Measurements from ENCODE around the gene ECSCR.
A peak's percentile ranks its signal among the peaks of the same experiment; 100 is the strongest.
"Not testable (repeated sequence)": the region's sequence is repeated elsewhere in the genome, so short reads cannot be mapped to it uniquely, and the experiment has no call there.

The ECSCR gene

DNA sequence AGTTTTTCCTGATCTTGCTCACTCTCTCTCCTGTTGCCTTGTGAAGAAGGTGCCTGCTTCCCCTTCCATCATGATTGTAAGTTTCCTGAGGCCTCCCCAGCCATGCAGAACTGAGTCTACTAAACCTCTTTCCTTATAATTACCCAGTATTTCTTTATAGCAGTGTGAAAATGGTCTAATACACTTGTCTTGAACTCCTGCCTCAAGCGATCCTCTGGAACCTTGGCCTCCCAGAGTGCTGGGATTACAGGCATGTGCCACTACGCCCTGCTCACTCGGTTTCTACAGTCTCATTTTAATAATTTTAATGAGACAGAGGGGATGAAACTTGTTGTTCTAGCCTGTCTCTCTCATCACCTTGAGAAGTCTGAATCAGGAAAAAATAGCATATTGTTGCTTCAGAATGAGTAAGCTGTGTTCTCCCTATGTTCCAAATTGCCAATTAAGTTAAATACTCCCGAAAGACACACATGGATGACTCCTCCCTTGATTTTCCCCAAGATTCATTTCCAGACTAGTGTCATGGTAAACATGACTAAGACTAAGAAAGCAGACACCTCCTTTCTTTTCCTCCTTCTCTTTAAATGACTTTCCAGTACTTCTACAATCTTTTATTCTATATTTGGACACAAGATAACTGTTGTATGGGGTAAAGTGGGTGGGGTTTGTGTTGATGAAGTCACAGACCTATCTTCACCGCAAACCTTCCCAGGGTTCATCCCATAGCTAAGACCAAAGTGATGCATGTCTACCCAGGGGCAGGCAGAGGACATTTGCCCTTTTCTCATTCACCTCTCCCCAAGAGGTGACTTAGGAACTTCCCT is 15.4 kb downstream of the ECSCR start:
- no peak for DNase-seq

- no peak for DNase-seq
Observed at GRCh38 chr5:139445325-139446170, 17.0 kb downstream of the ECSCR start.

GRCh38 chr5:139443831-139444453 is 18.6 kb downstream of the ECSCR start:
- no peak for DNase-seq

DNA sequence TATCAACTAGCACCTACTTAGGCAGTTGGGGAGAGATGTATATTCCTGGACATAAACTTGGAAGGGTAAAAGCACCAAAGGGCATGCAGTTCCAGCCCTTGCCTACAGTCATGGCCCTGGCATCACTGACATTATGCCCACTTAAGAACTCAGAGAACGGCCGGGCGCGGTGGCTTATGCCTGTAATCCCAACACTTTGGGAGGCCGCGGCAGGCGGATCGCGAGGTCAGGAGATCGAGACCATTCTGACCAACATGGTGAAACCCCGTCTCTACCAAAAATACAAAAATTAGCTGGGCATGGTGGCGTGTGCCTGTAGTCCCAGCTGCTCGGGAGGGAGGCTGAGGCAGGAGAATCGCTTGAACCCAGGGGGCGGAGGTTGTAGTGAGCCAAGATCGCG is 22.1 kb downstream of the ECSCR start:
- DNase-seq = not testable (repeated sequence)

DNA sequence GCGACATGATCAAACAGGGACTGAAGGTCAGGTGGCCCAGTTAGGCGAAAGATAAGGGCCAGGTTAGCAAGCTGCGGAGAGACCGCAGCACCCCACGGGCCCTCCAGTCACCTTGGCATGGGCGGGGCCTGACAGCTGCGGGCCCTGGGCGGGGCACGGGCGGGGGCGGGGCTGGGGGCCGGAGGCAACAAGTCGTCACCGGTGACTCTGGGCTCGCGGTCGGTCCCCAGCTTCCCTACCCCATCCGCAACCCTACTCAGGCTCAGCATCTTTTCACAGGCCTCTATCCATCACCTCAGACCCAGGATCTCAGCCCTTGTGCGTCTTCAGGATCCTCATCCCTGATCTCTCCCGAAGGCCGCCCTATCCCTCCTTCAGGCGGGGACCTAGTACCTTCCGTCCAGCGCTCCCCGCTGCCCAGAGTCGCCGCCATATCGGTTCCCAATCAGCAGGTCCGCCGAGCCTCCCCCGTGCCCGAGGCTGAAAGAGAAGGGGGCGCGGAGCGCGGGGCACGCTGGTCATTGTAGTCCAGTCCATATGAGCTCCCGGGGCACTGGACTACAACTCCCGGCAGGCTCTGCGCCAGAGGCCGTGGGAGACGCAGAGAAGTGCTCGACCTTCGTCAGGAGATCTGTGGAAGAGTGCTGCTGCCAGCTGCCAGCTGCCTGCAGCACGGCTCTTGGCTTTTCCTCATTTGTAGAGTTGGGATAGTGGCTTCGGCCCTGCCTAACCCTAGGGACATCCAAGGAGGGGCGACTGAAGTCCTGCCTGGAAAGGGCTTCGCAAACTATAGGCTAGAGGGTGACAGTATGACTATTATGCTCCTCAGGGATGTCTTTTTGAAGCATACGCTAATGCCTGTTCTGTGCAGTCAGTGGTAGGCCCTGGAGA is 23.3 kb downstream of the ECSCR start, which contains the start of gene DNAJC18:
DNAJC18 (minus strand) TSS at position 513 of the 891 bp plus-strand sequence; CDS start at position 433, 80 bp downstream.
- DNase-seq = peak; percentile 67 to 98 (median 90)

DNA sequence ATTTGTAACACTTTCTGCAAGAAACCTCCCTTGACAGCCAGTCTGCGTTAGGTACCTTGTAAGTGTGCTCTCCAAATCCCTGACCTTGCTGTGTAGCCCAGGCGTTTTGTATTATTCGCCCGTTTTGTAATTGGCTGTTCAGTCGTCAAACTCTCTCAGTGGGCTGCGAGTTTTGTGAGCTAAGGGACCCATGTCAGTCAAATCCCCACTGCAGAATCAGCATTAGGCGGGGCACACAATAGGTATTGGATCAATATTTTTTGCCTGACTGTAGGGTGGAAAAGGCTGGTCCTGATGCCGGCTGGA is 23.9 kb downstream of the ECSCR start:
- peak in 1 of 56 donors; percentile 43 for DNase-seq

- no peak for DNase-seq
Observed at GRCh38 chr5:139435676-139436075, 26.9 kb downstream of the ECSCR start.

DNA sequence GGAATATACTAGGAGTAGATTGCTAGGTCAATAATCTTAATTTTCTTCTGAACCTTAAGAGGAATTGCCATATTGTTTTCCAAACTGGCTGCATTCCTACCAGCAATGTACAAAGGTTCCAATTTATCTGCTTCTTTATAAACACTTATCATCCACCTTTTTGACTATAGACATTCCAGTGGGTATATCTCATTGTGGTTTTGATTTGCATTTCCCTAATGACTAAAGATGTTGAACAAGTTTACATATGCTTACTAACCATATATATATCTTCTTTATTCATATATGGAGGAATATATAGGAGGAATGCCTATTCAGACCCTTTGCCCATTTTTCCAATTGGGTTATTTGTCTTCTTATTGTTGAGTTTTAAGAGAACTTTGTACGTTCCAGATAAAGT is 30.8 kb downstream of the ECSCR start:
- DNase-seq = no peak

GRCh38 chr5:139430015-139430414 is 32.5 kb downstream of the ECSCR start:
- DNase-seq = no peak

DNA sequence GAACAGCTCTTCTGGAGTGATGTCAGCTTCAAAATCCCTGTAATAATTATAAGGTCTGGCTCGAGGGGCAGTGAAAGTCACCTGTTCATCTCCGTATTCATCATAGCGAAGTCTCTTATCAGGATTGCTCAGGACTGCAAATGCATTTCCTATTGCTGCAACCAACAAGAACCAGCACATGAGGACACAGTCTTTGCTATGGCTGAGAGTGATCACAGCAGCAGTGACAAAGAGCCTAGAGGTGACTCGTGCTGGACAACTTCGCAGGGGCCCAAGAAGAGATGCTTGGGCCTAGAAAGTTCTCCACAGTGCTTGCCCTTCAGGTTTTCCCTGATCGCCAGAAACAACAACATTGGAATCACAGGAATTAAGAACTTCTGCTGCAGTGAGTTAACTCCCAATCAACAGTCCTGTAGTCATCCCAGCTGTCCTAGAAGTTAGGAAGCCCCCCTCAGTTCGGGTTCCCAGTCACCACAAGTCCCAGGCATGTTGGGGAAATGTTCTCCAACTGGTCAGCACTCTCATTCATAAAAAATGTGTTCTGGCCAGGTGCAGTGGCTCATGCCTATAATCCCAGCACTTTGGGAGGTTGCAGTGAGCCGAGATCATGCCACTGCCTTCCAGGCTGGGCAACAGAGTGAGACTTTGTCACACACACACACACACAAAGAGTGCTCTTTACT is 36.2 kb downstream of the ECSCR start:
- no peak for DNase-seq

DNA sequence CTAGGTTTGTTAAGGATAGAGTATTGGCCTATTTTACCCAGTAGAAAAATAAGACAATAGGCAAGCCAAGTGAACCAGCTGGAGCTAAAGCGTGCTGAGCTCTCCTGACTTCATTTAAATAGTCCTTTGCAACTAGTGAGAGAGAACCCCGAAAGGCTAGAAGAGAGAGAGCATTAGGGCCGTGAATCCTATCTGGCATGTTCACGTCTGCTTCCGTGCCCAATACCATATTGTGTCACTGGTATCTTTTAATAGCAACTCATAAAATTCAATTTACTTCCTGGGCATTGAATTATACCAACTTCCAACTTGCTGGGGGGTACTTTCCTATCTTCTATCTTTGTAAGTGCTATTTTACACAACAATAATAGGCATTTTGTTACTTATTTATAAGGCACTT is 37.0 kb downstream of the ECSCR start:
- DNase-seq = no peak

GRCh38 chr5:139422307-139422893 is 40.1 kb downstream of the ECSCR start:
- DNase-seq = peak in 13 of 56 donors; percentile 3 to 72 (median 20)

DNA sequence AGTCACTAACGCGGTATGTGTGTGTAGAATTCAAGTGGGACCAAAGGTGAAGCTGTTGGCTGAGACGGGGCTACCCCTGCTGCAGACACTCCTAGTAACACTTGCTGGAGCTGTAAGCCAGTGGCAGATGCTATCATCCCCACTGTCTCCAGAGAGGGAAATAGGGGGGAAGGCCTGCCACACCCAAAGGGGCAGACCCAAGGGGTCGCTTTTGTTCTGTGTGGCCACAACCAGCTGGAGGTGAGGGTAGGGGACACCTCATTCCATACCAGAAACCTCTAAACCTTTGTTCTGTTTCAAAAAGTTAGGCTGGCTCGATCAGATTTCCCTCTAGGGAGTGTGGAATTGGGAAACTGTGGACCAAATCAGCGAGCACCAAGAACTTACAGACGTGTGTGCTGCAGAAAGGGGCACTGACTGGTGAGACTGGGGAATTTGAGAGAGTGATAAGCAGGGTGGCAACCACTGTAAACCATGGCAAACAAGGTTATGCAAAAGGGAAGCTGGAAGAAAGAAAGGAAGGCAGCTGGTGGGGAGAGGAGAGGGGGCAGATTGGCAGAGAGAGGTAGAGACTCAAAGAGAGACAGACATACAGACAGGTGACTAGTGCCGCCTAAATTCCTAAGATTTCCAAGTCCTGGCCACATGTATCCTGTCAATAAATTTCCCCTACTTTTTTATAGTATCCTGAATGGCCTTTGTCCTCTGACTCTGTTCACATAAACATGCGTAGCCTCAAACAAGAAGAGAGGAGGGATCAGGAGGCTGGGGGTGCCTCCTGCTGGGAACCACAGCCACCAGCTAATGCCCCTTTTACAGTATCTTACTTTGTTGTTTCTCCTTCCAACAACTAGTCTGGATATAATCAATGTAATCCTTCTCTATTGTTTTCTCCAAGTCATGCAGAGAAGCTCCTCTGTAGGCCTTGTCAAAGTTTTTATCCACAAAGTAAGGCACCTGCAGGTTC is 43.0 kb downstream of the ECSCR start:
- no peak for DNase-seq

GRCh38 chr5:139418793-139419192 is 43.8 kb downstream of the ECSCR start:
- no peak for DNase-seq

DNA sequence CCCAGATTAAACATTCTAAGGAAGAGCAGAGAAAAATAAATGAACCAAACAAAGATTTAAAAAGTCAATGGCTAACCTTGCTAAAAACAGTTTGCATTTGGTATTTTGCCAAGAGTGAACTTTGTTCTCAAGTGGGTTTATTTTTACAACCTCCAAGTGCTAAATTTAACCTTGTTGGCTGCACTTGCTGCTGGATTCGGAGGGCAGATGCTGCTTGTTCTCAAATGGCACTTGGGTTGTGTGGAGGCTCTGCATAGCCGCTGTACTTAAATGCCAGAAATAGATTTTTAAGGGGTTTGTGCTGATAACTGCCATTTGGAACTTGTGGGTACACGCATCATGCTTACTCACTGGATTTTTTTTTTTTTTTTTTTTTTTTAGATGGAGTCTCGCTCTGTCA is 45.3 kb downstream of the ECSCR start:
- peak in 5 of 56 donors; percentile 20 to 49 (median 43) for DNase-seq

DNA sequence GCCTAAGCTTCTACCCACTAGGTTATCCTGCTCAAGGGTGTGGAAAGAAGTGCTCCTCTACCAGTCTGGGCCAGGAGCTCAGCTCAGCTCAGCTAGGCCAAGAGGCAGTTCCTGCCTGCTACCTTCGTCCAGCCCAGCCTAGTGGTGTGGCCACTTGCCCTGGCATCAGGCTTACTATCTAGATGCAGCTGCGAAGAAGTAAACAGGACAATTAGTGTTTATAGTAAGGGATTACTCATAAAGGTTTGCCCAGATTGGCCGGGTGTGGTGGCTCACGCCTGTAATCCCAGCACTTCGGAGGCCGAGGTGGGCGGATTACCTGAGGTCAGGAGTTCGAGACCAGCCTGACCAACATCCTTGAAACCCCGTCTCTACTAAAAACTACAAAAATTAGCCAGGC is 45.9 kb downstream of the ECSCR start:
- DNase-seq = no peak

- DNase-seq = no peak
Observed at GRCh38 chr5:139415869-139416268, 46.7 kb downstream of the ECSCR start.

GRCh38 chr5:139415221-139415861 is 47.2 kb downstream of the ECSCR start:
- peak in 54 of 56 donors; percentile 13 to 94 (median 76) for DNase-seq
